ENCODE measurements around the gene PEX5L. TPM values are rescaled to one million over a fixed set of nuclear protein-coding genes. Genes with fewer than 3 reads are reported as not detected.
"Not testable (repeated sequence)": the region's sequence is repeated elsewhere in the genome, so short reads cannot be mapped to it uniquely, and the experiment has no call there.

Gene PEX5L
- total RNA-seq, 1 experiment from 2014 or later: 0.47 TPM

DNA sequence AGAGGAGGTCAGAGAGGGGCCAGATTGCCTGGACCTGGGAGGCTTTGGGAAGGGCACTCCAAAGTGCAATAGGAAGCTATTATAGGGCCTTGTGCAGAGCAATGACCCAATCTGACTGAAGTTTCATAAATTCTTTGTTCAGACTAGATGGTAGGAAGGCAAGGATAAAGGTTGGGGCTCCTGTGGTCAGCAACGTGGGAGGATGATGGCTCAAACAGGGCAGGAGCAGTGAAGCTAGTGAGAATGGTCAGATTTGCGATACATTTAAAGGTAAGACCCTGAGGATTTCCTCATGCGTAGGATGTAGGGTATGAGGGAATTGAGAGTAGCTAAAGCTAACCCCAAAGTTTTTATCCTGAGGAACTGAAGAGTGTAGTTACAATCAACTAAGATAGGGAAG is 244.9 kb downstream of the PEX5L start:
- no peak for TF ChIP-seq CTCF (IDR thresholded peaks at IDR 0.05; ENCODE audit: unreplicated experiment)
- Mint-ChIP-seq H3K4me3 (ENCODE audit: unreplicated experiment) (no peak overlapping the region), H3K36me3 (ENCODE audit: insufficient read depth, unreplicated experiment) (peaks cover 5% of the 10 kb centered on the region), H3K27me3 (ENCODE audit: insufficient read depth, unreplicated experiment) (no peaks in the 10 kb centered on the region), H3K4me1 (ENCODE audit: insufficient read depth, unreplicated experiment) (no peaks in the 10 kb centered on the region), H3K9me3 (ENCODE audit: unreplicated experiment) (no peaks in the 10 kb centered on the region), H3K27ac (ENCODE audit: low read depth, unreplicated experiment) (no peak overlapping the region)
- BruUV-seq (replicated peaks): no TSS peak
- ChIA-PET POLR2A (no interaction called here), CTCF (interaction anchor here (0.6 kb wide), 1 partner anchor 887 kb away, joined by 3 read pairs; the partner anchor contains the start of gene CCDC39)
- intact Hi-C loops (cut with micrococcal nuclease): no loop called here
- no peak for DNase-seq (ENCODE audit: unreplicated experiment)

DNA sequence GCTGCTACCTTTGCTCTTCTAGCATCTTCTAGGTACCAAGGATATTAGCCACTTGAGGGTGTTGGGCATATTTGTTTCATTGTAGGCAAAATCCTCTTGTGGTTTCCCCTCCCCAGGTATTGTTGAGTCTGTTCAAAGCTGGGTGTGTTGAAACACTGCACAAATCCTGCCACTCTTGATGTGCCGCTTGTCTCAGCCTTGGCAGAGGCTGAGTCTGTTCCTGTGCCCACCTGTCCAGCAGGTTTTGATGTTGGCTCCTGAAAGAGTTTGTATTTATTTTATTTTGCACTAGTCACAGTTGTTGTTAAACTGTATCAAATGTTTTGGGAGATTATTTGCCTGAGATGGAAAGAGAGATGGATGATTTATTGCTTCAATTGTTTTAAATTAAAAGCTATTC is 247.7 kb downstream of the PEX5L start:
- POLR2A ChIA-PET: interaction anchor here (0.8 kb wide), 1 partner anchor 12 kb away, joined by 3 read pairs; no protein-coding TSS in a partner anchor

DNA sequence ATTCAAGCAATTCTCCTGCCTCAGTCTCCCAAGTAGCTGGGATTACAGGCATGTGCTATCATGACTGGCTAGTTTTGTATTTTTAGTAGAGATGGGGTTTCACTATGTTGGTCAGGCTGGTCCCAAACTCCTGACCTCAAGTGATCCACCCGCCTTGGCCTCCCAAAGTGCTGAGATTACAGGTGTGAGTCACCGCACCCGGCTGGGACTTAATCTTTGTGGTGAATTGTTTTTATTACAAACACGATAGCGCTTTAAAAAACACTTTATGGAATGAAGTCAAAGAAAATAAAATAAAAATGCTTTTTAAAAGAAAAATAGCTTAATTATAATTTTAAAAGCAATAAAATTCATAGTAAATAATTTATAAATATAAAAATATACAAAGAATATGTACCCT is 253.9 kb downstream of the PEX5L start:
- H3K4me1 Mint-ChIP-seq (ENCODE audit: insufficient read depth, unreplicated experiment); intact Hi-C loops (cut with micrococcal nuclease); H3K4me3 Mint-ChIP-seq (ENCODE audit: unreplicated experiment); CTCF ChIA-PET; H3K27me3 Mint-ChIP-seq (ENCODE audit: insufficient read depth, unreplicated experiment); BruUV-seq (replicated peaks); POLR2A ChIA-PET; H3K27ac Mint-ChIP-seq (ENCODE audit: low read depth, unreplicated experiment); H3K9me3 Mint-ChIP-seq (ENCODE audit: unreplicated experiment); DNase-seq (ENCODE audit: unreplicated experiment): not testable (repeated sequence)
- H3K36me3 Mint-ChIP-seq (ENCODE audit: insufficient read depth, unreplicated experiment): peaks cover 34% of the 10 kb centered on the region

More for the DNA sequence above, 247.7 kb downstream of the PEX5L start:
- no peaks in the 10 kb centered on the region for H3K9me3 Mint-ChIP-seq (ENCODE audit: unreplicated experiment)
- CTCF ChIA-PET: interaction anchor here (0.6 to 1.5 kb wide), 2 partner anchors 11 to 140 kb away, joined by 3 to 4 read pairs; no protein-coding TSS in a partner anchor
- no TSS peak for BruUV-seq (replicated peaks)
- intact Hi-C loops (cut with micrococcal nuclease): no loop called here
- TF ChIP-seq CTCF (IDR thresholded peaks at IDR 0.05; ENCODE audit: unreplicated experiment): no peak
- peaks cover 12% of the 10 kb centered on the region for H3K36me3 Mint-ChIP-seq (ENCODE audit: insufficient read depth, unreplicated experiment)
- no peak for DNase-seq (ENCODE audit: unreplicated experiment)
- no peak overlapping the region for H3K4me3 Mint-ChIP-seq (ENCODE audit: unreplicated experiment)
- no peak overlapping the region for H3K27ac Mint-ChIP-seq (ENCODE audit: low read depth, unreplicated experiment)
- H3K4me1 Mint-ChIP-seq (ENCODE audit: insufficient read depth, unreplicated experiment): no peaks in the 10 kb centered on the region
- no peaks in the 10 kb centered on the region for H3K27me3 Mint-ChIP-seq (ENCODE audit: insufficient read depth, unreplicated experiment)

- no peak for TF ChIP-seq CTCF (IDR thresholded peaks at IDR 0.05; ENCODE audit: unreplicated experiment)
- H3K4me1 Mint-ChIP-seq (ENCODE audit: insufficient read depth, unreplicated experiment): no peaks in the 10 kb centered on the region
- peaks cover 7% of the 10 kb centered on the region for H3K9me3 Mint-ChIP-seq (ENCODE audit: unreplicated experiment)
- ChIA-PET POLR2A (no interaction called here), CTCF (interaction anchor here (0.6 kb wide), 1 partner anchor 19 kb away, joined by 3 read pairs; no protein-coding TSS in a partner anchor)
- intact Hi-C loops (cut with micrococcal nuclease): no loop called here
- H3K27me3 Mint-ChIP-seq (ENCODE audit: insufficient read depth, unreplicated experiment): no peaks in the 10 kb centered on the region
- DNase-seq (ENCODE audit: unreplicated experiment): no peak
- H3K27ac Mint-ChIP-seq (ENCODE audit: low read depth, unreplicated experiment): no peak overlapping the region
- no TSS peak for BruUV-seq (replicated peaks)
- peaks cover 26% of the 10 kb centered on the region for H3K36me3 Mint-ChIP-seq (ENCODE audit: insufficient read depth, unreplicated experiment)
- no peak overlapping the region for H3K4me3 Mint-ChIP-seq (ENCODE audit: unreplicated experiment)
These were observed 261.2 kb downstream of the PEX5L start for GRCh38 chr3:179775416-179776122.

All from MCF 10A (cell line).